ENCODE measurements around the gene SPACDR.

DNA sequence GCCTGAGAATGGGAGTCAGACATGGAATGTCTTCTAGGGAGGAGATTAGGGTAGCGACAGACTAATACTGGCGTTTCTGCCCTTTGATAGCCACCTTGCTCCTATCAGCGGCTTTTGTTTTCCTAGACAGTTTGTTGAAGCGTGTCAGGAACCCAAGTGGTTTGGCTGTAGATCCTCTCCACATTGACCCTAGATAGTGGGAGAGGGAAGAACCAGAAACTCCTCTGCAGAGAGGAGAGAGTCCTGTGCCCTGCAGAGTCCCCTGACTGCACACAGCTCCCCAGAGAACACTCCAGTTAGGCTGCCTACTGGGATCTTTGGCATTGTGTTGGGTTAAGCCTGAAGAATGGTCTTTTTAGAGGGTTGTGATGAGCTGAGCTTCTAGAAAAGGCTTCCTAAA is 32.0 kb downstream of the SPACDR start:
- no peak for TF ChIP-seq CTCF (conservative IDR thresholded peaks at IDR 0.05; ENCODE audit: low read depth, low read length)
- TF ChIP-seq EZH2 (IDR thresholded peaks at IDR 0.05; ENCODE audit: borderline replicate concordance, low read depth, low read length, poor library complexity, severe bottlenecking) = no peak

Data from A673 (cell line).